Skeletal muscle tissue (tissue), 4 donors: ENCODE measurements around the gene STK17B. TPM values are rescaled to one million over a fixed set of nuclear protein-coding genes. Genes with fewer than 3 reads are reported as not detected.
A peak's percentile ranks its signal among the peaks of the same experiment; 100 is the strongest.

Experiments used
- H3K27ac ChIP-seq: one replicate; pipeline ENCODE4 v1.7.0; 2013; ENCODE audit warnings: mild to moderate bottlenecking, low read depth, low read length, inconsistent platforms
- H3K27me3 ChIP-seq, 3 donors: one replicate each; pipeline ENCODE4 v1.7.0; 2013; ENCODE audit warnings: low read length in 3 of 3; ENCODE audit not compliant: control insufficient read depth in 3 of 3, insufficient read depth in 3 of 3
- H3K36me3 ChIP-seq, 3 donors: one replicate each; pipeline ENCODE4 v1.7.0; 2013; ENCODE audit warnings: low read length in 3 of 3; ENCODE audit not compliant: control insufficient read depth in 3 of 3, insufficient read depth in 3 of 3
- H3K4me1 ChIP-seq, 3 donors: one replicate each; pipeline ENCODE4 v1.7.0; 2013; ENCODE audit warnings: low read length in 3 of 3, mild to moderate bottlenecking in 3 of 3; ENCODE audit not compliant: control insufficient read depth in 3 of 3, insufficient read depth in 3 of 3
- H3K4me3 ChIP-seq, 3 donors: one replicate each; pipeline ENCODE4 v1.7.0; 2013; ENCODE audit warnings: low read length in 3 of 3
- H3K9ac ChIP-seq, 3 donors: one replicate each; pipeline ENCODE4 v1.7.0; 2013; ENCODE audit warnings: low read length in 3 of 3, mild to moderate bottlenecking in 3 of 3, moderate library complexity in 2 of 3, low read depth in 1 of 3
- H3K9me3 ChIP-seq, 3 donors: one replicate each; pipeline ENCODE4 v1.7.0; 2013; ENCODE audit warnings: low read length in 3 of 3; ENCODE audit not compliant: control insufficient read depth in 3 of 3
- total RNA-seq: library from RNA; depleted of rRNA; stranded (reverse); fragments of >200 nt; gene quantifications from one replicate; pipeline ENCODE4 v1.2.3, GENCODE V29; 2014
- donor health status: Osteomylitis.

Gene STK17B
- total RNA-seq = 15.7 TPM

- Histone ChIP-seq H3K9ac (peak within 1 kb of the TSS; percentile 75 to 88 (median 85)), H3K27me3 (no peaks in the 10 kb centered on the region), H3K36me3 (no peaks in the 10 kb centered on the region), H3K4me3 (peak within 1 kb of the TSS; percentile 71 to 90 (median 86)), H3K4me1 (peaks cover 4 to 13% (median 9%) of the 10 kb centered on the region in 3 donors), H3K27ac (peak within 1 kb of the TSS; percentile 78), H3K9me3 (no peaks in the 10 kb centered on the region)
Measured at GRCh38 chr2:196171248-196171871, at the start of gene STK17B. STK17B (minus strand) TSS chr2:196171578; CDS start chr2:196163383, 8,195 bp downstream.

- Histone ChIP-seq H3K9ac (no peak overlapping the region), H3K27me3 (no peaks in the 10 kb centered on the region), H3K27ac (no peak overlapping the region), H3K9me3 (no peaks in the 10 kb centered on the region), H3K4me1 (no peaks in the 10 kb centered on the region), H3K4me3 (no peak overlapping the region), H3K36me3 (no peaks in the 10 kb centered on the region)
Measured at GRCh38 chr2:196220671-196221070, 49.3 kb upstream of the STK17B start.

- H3K4me1 ChIP-seq = no peaks in the 10 kb centered on the region
- no peaks in the 10 kb centered on the region for H3K9me3 ChIP-seq
- no peak overlapping the region for H3K4me3 ChIP-seq
- no peaks in the 10 kb centered on the region for H3K27me3 ChIP-seq
- H3K9ac ChIP-seq = no peak overlapping the region
- H3K27ac ChIP-seq = no peak overlapping the region
- no peaks in the 10 kb centered on the region for H3K36me3 ChIP-seq
Measured at GRCh38 chr2:196219671-196220070, 48.3 kb upstream of the STK17B start.

GRCh38 chr2:196218106-196218505 lies 46.7 kb upstream of the STK17B start:
- no peak overlapping the region for H3K27ac ChIP-seq
- H3K9ac ChIP-seq = no peak overlapping the region
- H3K36me3 ChIP-seq = no peaks in the 10 kb centered on the region
- no peaks in the 10 kb centered on the region for H3K27me3 ChIP-seq
- H3K4me1 ChIP-seq = no peaks in the 10 kb centered on the region
- H3K4me3 ChIP-seq = no peak overlapping the region
- no peaks in the 10 kb centered on the region for H3K9me3 ChIP-seq

GRCh38 chr2:196217116-196217515 lies 45.7 kb upstream of the STK17B start:
- Histone ChIP-seq H3K27me3 (no peaks in the 10 kb centered on the region), H3K36me3 (no peaks in the 10 kb centered on the region)

GRCh38 chr2:196215376-196215775 lies 44.0 kb upstream of the STK17B start:
- Histone ChIP-seq H3K9ac (no peak overlapping the region), H3K27me3 (no peaks in the 10 kb centered on the region), H3K27ac (no peak overlapping the region), H3K4me1 (no peaks in the 10 kb centered on the region), H3K4me3 (no peak overlapping the region), H3K36me3 (no peaks in the 10 kb centered on the region), H3K9me3 (no peaks in the 10 kb centered on the region)

More at GRCh38 chr2:196217116-196217515, 45.7 kb upstream of the STK17B start:
- Histone ChIP-seq H3K9me3 (no peaks in the 10 kb centered on the region), H3K9ac (no peak overlapping the region), H3K4me3 (no peak overlapping the region), H3K27ac (no peak overlapping the region), H3K4me1 (no peaks in the 10 kb centered on the region)

GRCh38 chr2:196214156-196214555 lies 42.8 kb upstream of the STK17B start:
- H3K27ac ChIP-seq = no peak overlapping the region
- H3K4me1 ChIP-seq = no peaks in the 10 kb centered on the region
- H3K9ac ChIP-seq = no peak overlapping the region
- no peaks in the 10 kb centered on the region for H3K36me3 ChIP-seq
- no peaks in the 10 kb centered on the region for H3K9me3 ChIP-seq
- no peak overlapping the region for H3K4me3 ChIP-seq
- H3K27me3 ChIP-seq = no peaks in the 10 kb centered on the region

- H3K4me3 ChIP-seq = no peak overlapping the region
- H3K36me3 ChIP-seq = no peaks in the 10 kb centered on the region
- H3K9ac ChIP-seq = no peak overlapping the region
- no peak overlapping the region for H3K27ac ChIP-seq
- no peaks in the 10 kb centered on the region for H3K27me3 ChIP-seq
- no peaks in the 10 kb centered on the region for H3K4me1 ChIP-seq
- no peaks in the 10 kb centered on the region for H3K9me3 ChIP-seq
Measured at GRCh38 chr2:196213252-196213980, 42.0 kb upstream of the STK17B start.

- H3K4me1 ChIP-seq = peaks cover 0 to 2% (median 0%) of the 10 kb centered on the region in 3 donors
- H3K4me3 ChIP-seq = no peak overlapping the region
- no peaks in the 10 kb centered on the region for H3K27me3 ChIP-seq
- no peak overlapping the region for H3K9ac ChIP-seq
- H3K36me3 ChIP-seq = no peaks in the 10 kb centered on the region
- H3K27ac ChIP-seq = no peak overlapping the region
- no peaks in the 10 kb centered on the region for H3K9me3 ChIP-seq
Measured at GRCh38 chr2:196208915-196209314, 37.5 kb upstream of the STK17B start.

- Histone ChIP-seq H3K27ac (no peak overlapping the region), H3K27me3 (no peaks in the 10 kb centered on the region), H3K36me3 (no peaks in the 10 kb centered on the region), H3K9me3 (no peaks in the 10 kb centered on the region), H3K4me3 (no peak overlapping the region), H3K4me1 (peaks cover 0 to 2% (median 0%) of the 10 kb centered on the region in 3 donors), H3K9ac (no peak overlapping the region)
Measured at GRCh38 chr2:196206804-196207203, 35.4 kb upstream of the STK17B start.
